Measurements from ENCODE around the gene PGAP3.
A peak's percentile ranks its signal among the peaks of the same experiment; 100 is the strongest.

PGAP3 gene

GRCh38 chr17:39667262-39667944 lies 20.5 kb downstream of the PGAP3 start:
- no peak for DNase-seq (ENCODE audit: low read depth)
- TF ChIP-seq CTCF (IDR thresholded peaks at IDR 0.05; ENCODE audit: control insufficient read depth, insufficient read depth, low read depth, low read length, missing control alignments) = no peak
- no peak overlapping the region for H3K4me3 ChIP-seq (ENCODE audit: control insufficient read depth, low read depth, low read length)

- H3K4me3 ChIP-seq (ENCODE audit: control insufficient read depth, low read depth, low read length) = no peak overlapping the region
- DNase-seq (ENCODE audit: low read depth) = no peak
- TF ChIP-seq CTCF (IDR thresholded peaks at IDR 0.05; ENCODE audit: control insufficient read depth, insufficient read depth, low read depth, low read length, missing control alignments) = no peak
Measured at GRCh38 chr17:39666601-39667261, 21.1 kb downstream of the PGAP3 start.

GRCh38 chr17:39666231-39666600 lies 21.6 kb downstream of the PGAP3 start:
- no peak for TF ChIP-seq CTCF (IDR thresholded peaks at IDR 0.05; ENCODE audit: control insufficient read depth, insufficient read depth, low read depth, low read length, missing control alignments)
- DNase-seq (ENCODE audit: low read depth) = no peak
- H3K4me3 ChIP-seq (ENCODE audit: control insufficient read depth, low read depth, low read length) = no peak overlapping the region

GRCh38 chr17:39665642-39666224 lies 22.1 kb downstream of the PGAP3 start:
- TF ChIP-seq CTCF (IDR thresholded peaks at IDR 0.05; ENCODE audit: control insufficient read depth, insufficient read depth, low read depth, low read length, missing control alignments) = peak; percentile 23
- no peak overlapping the region for H3K4me3 ChIP-seq (ENCODE audit: control insufficient read depth, low read depth, low read length)
- no peak for DNase-seq (ENCODE audit: low read depth)

GRCh38 chr17:39664581-39665561 lies 23.0 kb downstream of the PGAP3 start, which contains the start of gene TCAP:
Gene TCAP (plus strand): TSS chr17:39665349. CDS start chr17:39665360, 11 bp downstream.
- no peak within 1 kb of the TSS for H3K4me3 ChIP-seq (ENCODE audit: control insufficient read depth, low read depth, low read length)
- TF ChIP-seq CTCF (IDR thresholded peaks at IDR 0.05; ENCODE audit: control insufficient read depth, insufficient read depth, low read depth, low read length, missing control alignments) = no peak
- DNase-seq (ENCODE audit: low read depth) = no peak
